ENCODE data around the gene DDAH1.
A peak's percentile ranks its signal among the peaks of the same experiment; 100 is the strongest.

Gene DDAH1

DNA sequence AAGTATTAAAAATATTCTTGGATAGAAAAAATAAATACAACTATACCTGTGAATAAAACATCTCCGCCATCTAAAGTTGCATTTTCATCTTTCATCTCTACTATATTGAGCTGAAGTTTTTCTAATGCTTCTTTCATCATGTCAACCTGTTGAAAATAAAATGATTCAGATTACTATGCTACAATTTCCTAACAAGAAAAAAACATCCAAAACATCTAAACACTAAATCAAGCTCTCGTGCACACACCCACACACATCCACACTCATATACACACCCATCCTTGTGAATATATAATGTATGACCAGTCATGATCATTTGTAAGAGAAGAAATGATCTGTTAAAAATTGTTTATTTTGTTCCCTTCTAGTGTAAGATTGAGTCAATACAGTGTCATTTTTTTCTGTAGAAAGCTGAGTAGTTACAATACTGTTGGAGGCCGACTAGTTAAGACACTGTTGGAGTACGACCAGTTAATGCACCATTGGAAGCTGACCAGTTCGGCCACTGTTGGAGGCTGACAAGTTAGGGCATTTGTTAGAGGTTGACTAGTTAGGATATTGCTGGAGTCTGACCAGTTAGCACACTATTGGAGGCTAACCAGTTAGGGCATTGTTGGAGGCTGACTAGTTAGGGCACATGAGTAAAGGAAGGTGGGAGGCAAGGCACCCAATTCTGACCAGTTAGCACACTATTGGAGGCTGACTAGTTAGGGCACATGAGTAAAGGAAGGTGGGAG, 106.1 kb downstream of the DDAH1 start:
- H3K36me3 ChIP-seq (ENCODE audit: control insufficient read depth in 1 of 2, insufficient read depth in 2 of 2, low read length in 2 of 2) = peaks cover 0 to 2% of the 10 kb centered on the region in 2 experiments
- H3K18ac ChIP-seq (ENCODE audit: low read length) = no peak overlapping the region
- H3K23ac ChIP-seq (ENCODE audit: low read length) = peak overlapping the region; percentile 67
- H3K27ac ChIP-seq (ENCODE audit: low read depth, low read length) = no peak overlapping the region
- no peaks in the 10 kb centered on the region for H3K27me3 ChIP-seq (ENCODE audit: insufficient read depth, low read length)
- H2AK5ac ChIP-seq (ENCODE audit: low read length) = no peak overlapping the region
- H2BK12ac ChIP-seq (ENCODE audit: low read length) = no peak overlapping the region
- no peak overlapping the region for H4K91ac ChIP-seq (ENCODE audit: low read depth, low read length)
- no peak overlapping the region for H3K4me2 ChIP-seq (ENCODE audit: low read length)
- no peaks in the 10 kb centered on the region for H3K79me1 ChIP-seq (ENCODE audit: low read length)
- H3K9me3 ChIP-seq (ENCODE audit: insufficient read depth, low read depth, low read length) = no peaks in the 10 kb centered on the region
- no peak overlapping the region for H3K9ac ChIP-seq (ENCODE audit: low read length)
- no peak overlapping the region for H4K12ac ChIP-seq (ENCODE audit: low read depth, low read length)
- no peak overlapping the region for H3K4me3 ChIP-seq (ENCODE audit: low read depth, low read length)
- H2BK120ac ChIP-seq (ENCODE audit: insufficient read depth, low read length, poor library complexity) = no peak overlapping the region
- DNase-seq = no peak
- no peak overlapping the region for H4K8ac ChIP-seq (ENCODE audit: low read depth, low read length)
- H2BK5ac ChIP-seq (ENCODE audit: low read depth, low read length, poor library complexity) = no peak overlapping the region
- no peaks in the 10 kb centered on the region for H3K79me2 ChIP-seq (ENCODE audit: control insufficient read depth, insufficient read depth, low read length, poor library complexity)
- WGBS (ENCODE audit: extremely low coverage, insufficient coverage, insufficient read length) = no CpG with 5 or more reads among the region's 5 CpGs
- H3K4ac ChIP-seq (ENCODE audit: low read depth, low read length) = no peak overlapping the region
- H3K4me1 ChIP-seq (ENCODE audit: control insufficient read depth in 1 of 2, insufficient read depth in 2 of 2, low read length in 2 of 2) = no peaks in the 10 kb centered on the region
- no peak overlapping the region for H3K14ac ChIP-seq (ENCODE audit: low read length)
- H2AFZ ChIP-seq (ENCODE audit: insufficient read depth, low read length, poor library complexity) = no peak overlapping the region

DNA sequence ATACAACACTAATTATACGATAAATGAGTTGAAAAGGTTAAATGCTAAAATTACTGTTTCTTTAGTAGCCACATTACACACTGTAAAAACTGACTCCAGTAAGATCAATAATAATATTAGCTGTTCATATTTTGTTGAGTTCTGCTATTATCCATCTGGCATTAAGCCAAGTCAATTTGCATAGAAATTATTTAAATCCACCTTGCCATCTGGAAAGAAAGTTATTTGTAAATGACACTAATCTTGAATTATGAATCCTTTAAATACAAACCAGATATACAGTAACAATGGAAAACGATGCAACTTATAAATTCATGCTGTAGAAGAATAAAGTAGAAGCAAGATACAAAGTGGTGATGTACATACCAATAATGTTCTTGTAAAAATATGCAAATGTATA, 107.1 kb downstream of the DDAH1 start:
- no peak overlapping the region for H3K18ac ChIP-seq (ENCODE audit: low read length)
- no peak overlapping the region for H3K9ac ChIP-seq (ENCODE audit: low read length)
- no peak overlapping the region for H4K91ac ChIP-seq (ENCODE audit: low read depth, low read length)
- DNase-seq = no peak
- H3K4me1 ChIP-seq (ENCODE audit: control insufficient read depth in 1 of 2, insufficient read depth in 2 of 2, low read length in 2 of 2) = no peaks in the 10 kb centered on the region
- H2AK5ac ChIP-seq (ENCODE audit: low read length) = no peak overlapping the region
- H2BK12ac ChIP-seq (ENCODE audit: low read length) = no peak overlapping the region
- H3K4me2 ChIP-seq (ENCODE audit: low read length) = no peak overlapping the region
- no peaks in the 10 kb centered on the region for H3K27me3 ChIP-seq (ENCODE audit: insufficient read depth, low read length)
- no peaks in the 10 kb centered on the region for H3K9me3 ChIP-seq (ENCODE audit: insufficient read depth, low read depth, low read length)
- no peak overlapping the region for H4K12ac ChIP-seq (ENCODE audit: low read depth, low read length)
- no peak overlapping the region for H3K4me3 ChIP-seq (ENCODE audit: low read depth, low read length)
- no peak overlapping the region for H2BK5ac ChIP-seq (ENCODE audit: low read depth, low read length, poor library complexity)
- no peaks in the 10 kb centered on the region for H3K79me2 ChIP-seq (ENCODE audit: control insufficient read depth, insufficient read depth, low read length, poor library complexity)
- H3K23ac ChIP-seq (ENCODE audit: low read length) = no peak overlapping the region
- WGBS (ENCODE audit: extremely low coverage, insufficient coverage, insufficient read length) = no CpG with 5 or more reads among the region's 2 CpGs
- H3K36me3 ChIP-seq (ENCODE audit: control insufficient read depth in 1 of 2, insufficient read depth in 2 of 2, low read length in 2 of 2) = peaks cover 0 to 2% of the 10 kb centered on the region in 2 experiments
- no peak overlapping the region for H4K8ac ChIP-seq (ENCODE audit: low read depth, low read length)
- no peak overlapping the region for H3K27ac ChIP-seq (ENCODE audit: low read depth, low read length)
- no peaks in the 10 kb centered on the region for H3K79me1 ChIP-seq (ENCODE audit: low read length)
- H2AFZ ChIP-seq (ENCODE audit: insufficient read depth, low read length, poor library complexity) = no peak overlapping the region
- H3K4ac ChIP-seq (ENCODE audit: low read depth, low read length) = no peak overlapping the region
- H2BK120ac ChIP-seq (ENCODE audit: insufficient read depth, low read length, poor library complexity) = no peak overlapping the region
- no peak overlapping the region for H3K14ac ChIP-seq (ENCODE audit: low read length)

DNA sequence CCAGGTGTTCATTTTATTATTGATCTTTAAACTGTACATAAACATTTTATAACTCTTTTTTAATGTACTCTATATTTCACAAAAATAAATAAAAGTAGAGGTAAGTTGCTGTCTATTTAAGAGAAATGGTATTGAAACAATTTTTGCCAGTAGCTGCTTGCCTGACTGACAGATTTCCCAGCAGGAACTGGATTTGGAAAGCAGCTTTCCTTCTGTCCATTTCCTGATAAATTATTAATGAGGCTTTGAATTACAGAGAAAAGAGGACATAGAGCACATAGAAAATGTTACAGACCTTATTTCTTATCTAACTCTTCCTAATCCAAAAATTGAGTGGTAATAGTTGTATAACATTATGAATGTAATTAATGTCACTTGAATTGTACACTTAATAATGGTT, 108.8 kb downstream of the DDAH1 start:
- Histone ChIP-seq H3K9ac (ENCODE audit: low read length) (no peak overlapping the region), H3K4me3 (ENCODE audit: low read depth, low read length) (no peak overlapping the region), H3K36me3 (ENCODE audit: control insufficient read depth in 1 of 2, insufficient read depth in 2 of 2, low read length in 2 of 2) (peaks cover 0 to 2% of the 10 kb centered on the region in 2 experiments), H3K27me3 (ENCODE audit: insufficient read depth, low read length) (no peaks in the 10 kb centered on the region), H4K91ac (ENCODE audit: low read depth, low read length) (no peak overlapping the region), H2BK12ac (ENCODE audit: low read length) (no peak overlapping the region), H3K4me2 (ENCODE audit: low read length) (no peak overlapping the region), H3K79me1 (ENCODE audit: low read length) (no peaks in the 10 kb centered on the region), H3K14ac (ENCODE audit: low read length) (no peak overlapping the region), H2BK5ac (ENCODE audit: low read depth, low read length, poor library complexity) (no peak overlapping the region), H2AK5ac (ENCODE audit: low read length) (no peak overlapping the region), H2AFZ (ENCODE audit: insufficient read depth, low read length, poor library complexity) (no peak overlapping the region), H3K9me3 (ENCODE audit: insufficient read depth, low read depth, low read length) (no peaks in the 10 kb centered on the region), H4K8ac (ENCODE audit: low read depth, low read length) (no peak overlapping the region), H3K18ac (ENCODE audit: low read length) (no peak overlapping the region), H4K12ac (ENCODE audit: low read depth, low read length) (no peak overlapping the region), H3K79me2 (ENCODE audit: control insufficient read depth, insufficient read depth, low read length, poor library complexity) (no peaks in the 10 kb centered on the region), H2BK120ac (ENCODE audit: insufficient read depth, low read length, poor library complexity) (no peak overlapping the region), H3K23ac (ENCODE audit: low read length) (no peak overlapping the region), H3K4ac (ENCODE audit: low read depth, low read length) (no peak overlapping the region), H3K4me1 (ENCODE audit: control insufficient read depth in 1 of 2, insufficient read depth in 2 of 2, low read length in 2 of 2) (no peaks in the 10 kb centered on the region), H3K27ac (ENCODE audit: low read depth, low read length) (no peak overlapping the region)
- DNase-seq = no peak

DNA sequence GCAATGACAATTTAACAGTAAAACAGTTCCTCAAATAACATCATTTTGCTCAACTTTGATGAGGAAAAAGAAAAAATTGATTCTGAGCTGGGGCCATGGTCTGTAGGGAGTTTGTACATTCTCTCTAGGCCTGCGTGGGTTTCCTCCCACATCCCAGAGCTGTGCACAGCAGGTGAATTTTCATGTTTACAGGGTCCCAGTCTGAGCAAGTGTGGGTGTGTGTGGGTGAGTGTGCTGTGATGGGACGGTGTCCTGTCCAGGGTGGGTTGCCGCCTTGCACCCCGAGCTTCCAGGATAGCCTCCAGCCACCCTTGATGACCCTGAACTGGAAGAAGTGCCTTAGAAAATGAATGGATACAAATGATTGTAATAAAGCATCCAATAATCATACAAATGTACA, 112.9 kb downstream of the DDAH1 start:
- no peak for DNase-seq
- no peak overlapping the region for H2BK12ac ChIP-seq (ENCODE audit: low read length)
- no peak overlapping the region for H4K8ac ChIP-seq (ENCODE audit: low read depth, low read length)
- no peak overlapping the region for H3K27ac ChIP-seq (ENCODE audit: low read depth, low read length)
- no peak overlapping the region for H2BK5ac ChIP-seq (ENCODE audit: low read depth, low read length, poor library complexity)
- no peak overlapping the region for H4K12ac ChIP-seq (ENCODE audit: low read depth, low read length)
- no peak overlapping the region for H2BK120ac ChIP-seq (ENCODE audit: insufficient read depth, low read length, poor library complexity)
- no peaks in the 10 kb centered on the region for H3K79me1 ChIP-seq (ENCODE audit: low read length)
- no peak overlapping the region for H3K18ac ChIP-seq (ENCODE audit: low read length)
- no peaks in the 10 kb centered on the region for H3K9me3 ChIP-seq (ENCODE audit: insufficient read depth, low read depth, low read length)
- H3K23ac ChIP-seq (ENCODE audit: low read length) = no peak overlapping the region
- H4K91ac ChIP-seq (ENCODE audit: low read depth, low read length) = no peak overlapping the region
- H3K9ac ChIP-seq (ENCODE audit: low read length) = no peak overlapping the region
- no peaks in the 10 kb centered on the region for H3K4me1 ChIP-seq (ENCODE audit: control insufficient read depth in 1 of 2, insufficient read depth in 2 of 2, low read length in 2 of 2)
- no peaks in the 10 kb centered on the region for H3K27me3 ChIP-seq (ENCODE audit: insufficient read depth, low read length)
- no CpG with 5 or more reads among the region's 4 CpGs for WGBS (ENCODE audit: extremely low coverage, insufficient coverage, insufficient read length)
- H3K4me3 ChIP-seq (ENCODE audit: low read depth, low read length) = no peak overlapping the region
- no peak overlapping the region for H3K4me2 ChIP-seq (ENCODE audit: low read length)
- no peak overlapping the region for H2AFZ ChIP-seq (ENCODE audit: insufficient read depth, low read length, poor library complexity)
- no peaks in the 10 kb centered on the region for H3K79me2 ChIP-seq (ENCODE audit: control insufficient read depth, insufficient read depth, low read length, poor library complexity)
- H2AK5ac ChIP-seq (ENCODE audit: low read length) = no peak overlapping the region
- H3K4ac ChIP-seq (ENCODE audit: low read depth, low read length) = no peak overlapping the region
- peaks cover 3 to 7% of the 10 kb centered on the region in 2 experiments for H3K36me3 ChIP-seq (ENCODE audit: control insufficient read depth in 1 of 2, insufficient read depth in 2 of 2, low read length in 2 of 2)
- no peak overlapping the region for H3K14ac ChIP-seq (ENCODE audit: low read length)

Measured in trophoblast cell (in vitro differentiated cells and primary cell).